ENCODE measurements around the gene SCPEP1. TPM values are rescaled to one million over a fixed set of nuclear protein-coding genes. Genes with fewer than 3 reads are reported as not detected.

The SCPEP1 gene
- total RNA-seq, 2 donors from 2014 or later, result 103 to 182 TPM

DNA sequence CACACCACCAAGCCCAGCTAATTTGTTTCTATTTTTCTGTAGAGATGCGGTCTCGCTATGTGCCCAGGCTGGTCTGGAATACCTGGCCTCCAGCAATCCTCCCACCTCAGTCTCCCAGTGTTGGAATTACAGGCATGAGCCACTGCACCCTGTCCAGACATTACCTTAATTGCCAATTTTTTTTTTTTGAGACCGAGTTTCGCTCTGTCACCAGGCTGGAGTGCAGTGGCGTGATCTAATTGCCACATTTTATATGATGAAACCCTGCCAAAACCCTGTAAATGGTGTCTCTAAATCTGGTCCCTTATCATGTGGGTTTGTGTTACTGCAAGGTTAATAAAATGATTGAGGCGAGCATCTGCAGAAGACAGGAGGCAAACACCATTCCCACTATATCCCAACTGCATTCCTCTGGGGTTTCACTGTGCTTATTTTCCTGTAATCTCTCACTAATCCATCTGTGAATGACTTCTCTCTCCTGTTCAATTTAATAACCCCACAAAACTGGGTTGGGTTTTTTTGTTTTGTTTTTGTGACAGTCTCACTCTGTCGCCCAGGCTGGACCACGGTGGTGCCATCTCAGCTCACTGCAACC is 44.7 kb upstream of the SCPEP1 start:
- TF ChIP-seq, protein P1, sequence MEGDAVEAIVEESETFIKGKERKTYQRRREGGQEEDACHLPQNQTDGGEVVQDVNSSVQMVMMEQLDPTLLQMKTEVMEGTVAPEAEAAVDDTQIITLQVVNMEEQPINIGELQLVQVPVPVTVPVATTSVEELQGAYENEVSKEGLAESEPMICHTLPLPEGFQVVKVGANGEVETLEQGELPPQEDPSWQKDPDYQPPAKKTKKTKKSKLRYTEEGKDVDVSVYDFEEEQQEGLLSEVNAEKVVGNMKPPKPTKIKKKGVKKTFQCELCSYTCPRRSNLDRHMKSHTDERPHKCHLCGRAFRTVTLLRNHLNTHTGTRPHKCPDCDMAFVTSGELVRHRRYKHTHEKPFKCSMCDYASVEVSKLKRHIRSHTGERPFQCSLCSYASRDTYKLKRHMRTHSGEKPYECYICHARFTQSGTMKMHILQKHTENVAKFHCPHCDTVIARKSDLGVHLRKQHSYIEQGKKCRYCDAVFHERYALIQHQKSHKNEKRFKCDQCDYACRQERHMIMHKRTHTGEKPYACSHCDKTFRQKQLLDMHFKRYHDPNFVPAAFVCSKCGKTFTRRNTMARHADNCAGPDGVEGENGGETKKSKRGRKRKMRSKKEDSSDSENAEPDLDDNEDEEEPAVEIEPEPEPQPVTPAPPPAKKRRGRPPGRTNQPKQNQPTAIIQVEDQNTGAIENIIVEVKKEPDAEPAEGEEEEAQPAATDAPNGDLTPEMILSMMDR (IDR thresholded peaks at IDR 0.05), result no peak
- TF ChIP-seq POLR2AphosphoS5 (IDR thresholded peaks at IDR 0.05) (no peak), POLR2A (IDR thresholded peaks at IDR 0.05) (no peak)
- DNase-seq (ENCODE audit: low spot score), result no peak
- Histone ChIP-seq H3K27ac (no peak overlapping the region), H3K4me3 (no peak overlapping the region), H3K36me3 (no peaks in the 10 kb centered on the region), H3K9me3 (no peaks in the 10 kb centered on the region), H3K4me1 (replicated peaks) (no peaks in the 10 kb centered on the region), H3K27me3 (replicated peaks; ENCODE audit: insufficient read depth) (no peaks in the 10 kb centered on the region)
- 82% methylated on average over 8 of the region's 8 CpGs for WGBS
- intact Hi-C loops (cut with DNase I), result no loop called here

DNA sequence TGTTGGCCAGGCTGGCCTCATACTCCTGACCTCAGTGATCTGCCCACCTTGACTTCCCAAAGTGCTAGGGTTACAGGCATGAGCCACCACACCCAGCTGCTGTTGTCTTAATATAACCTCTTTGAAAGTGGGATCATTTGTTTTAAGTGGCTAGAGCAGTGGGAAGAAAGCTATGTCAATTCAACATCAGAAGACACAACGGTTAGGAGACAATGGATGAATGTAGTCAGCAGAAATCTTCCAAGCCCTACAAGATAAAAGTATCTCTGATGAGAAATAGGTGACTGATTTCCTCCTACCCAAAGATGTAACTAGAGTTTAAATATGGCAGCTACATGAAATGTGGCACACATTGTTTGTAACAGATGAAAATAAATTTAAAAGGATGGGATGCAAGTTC is 44.1 kb upstream of the SCPEP1 start:
- Histone ChIP-seq H3K4me3 (no peak overlapping the region), H3K27me3 (replicated peaks; ENCODE audit: insufficient read depth) (no peaks in the 10 kb centered on the region), H3K27ac (no peak overlapping the region), H3K4me1 (replicated peaks) (no peaks in the 10 kb centered on the region), H3K9me3 (no peaks in the 10 kb centered on the region), H3K36me3 (no peaks in the 10 kb centered on the region)
- DNase-seq (ENCODE audit: low spot score), result no peak
- intact Hi-C loops (cut with DNase I), result no loop called here
- TF ChIP-seq, protein P1 (IDR thresholded peaks at IDR 0.05), result no peak
- TF ChIP-seq POLR2AphosphoS5 (IDR thresholded peaks at IDR 0.05), result no peak
- no peak for TF ChIP-seq POLR2A (IDR thresholded peaks at IDR 0.05)
- 93% methylated on average over 1 of the region's 1 CpG for WGBS

DNA sequence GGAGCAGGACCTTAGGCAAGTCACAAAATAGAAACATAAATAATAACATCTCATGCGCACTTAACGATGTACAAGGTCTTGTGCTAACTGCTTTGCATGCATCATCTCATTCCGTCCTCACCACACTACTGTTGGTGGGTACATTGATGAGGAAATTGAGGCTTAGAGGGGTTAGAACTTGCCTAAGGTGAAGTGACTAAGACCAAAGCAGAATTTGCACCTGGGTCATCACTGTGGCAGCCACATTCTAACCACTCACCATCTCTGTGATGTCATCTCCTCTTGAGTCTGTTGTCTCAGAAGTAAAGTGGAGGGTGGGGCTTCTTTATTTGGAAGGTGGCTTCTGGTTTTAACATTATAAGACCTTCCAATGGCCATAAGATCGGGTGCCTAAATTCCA is 43.7 kb upstream of the SCPEP1 start:
- Histone ChIP-seq H3K27me3 (replicated peaks; ENCODE audit: insufficient read depth) (no peaks in the 10 kb centered on the region), H3K4me1 (replicated peaks) (no peaks in the 10 kb centered on the region), H3K9me3 (no peaks in the 10 kb centered on the region), H3K4me3 (no peak overlapping the region), H3K27ac (no peak overlapping the region), H3K36me3 (no peaks in the 10 kb centered on the region)
- intact Hi-C loops (cut with DNase I), result no loop called here
- no peak for DNase-seq (ENCODE audit: low spot score)
- TF ChIP-seq POLR2A (IDR thresholded peaks at IDR 0.05) (no peak), POLR2AphosphoS5 (IDR thresholded peaks at IDR 0.05) (no peak)
- TF ChIP-seq, protein P1 (IDR thresholded peaks at IDR 0.05), result no peak
- 92% methylated on average over 4 of the region's 4 CpGs for WGBS

DNA sequence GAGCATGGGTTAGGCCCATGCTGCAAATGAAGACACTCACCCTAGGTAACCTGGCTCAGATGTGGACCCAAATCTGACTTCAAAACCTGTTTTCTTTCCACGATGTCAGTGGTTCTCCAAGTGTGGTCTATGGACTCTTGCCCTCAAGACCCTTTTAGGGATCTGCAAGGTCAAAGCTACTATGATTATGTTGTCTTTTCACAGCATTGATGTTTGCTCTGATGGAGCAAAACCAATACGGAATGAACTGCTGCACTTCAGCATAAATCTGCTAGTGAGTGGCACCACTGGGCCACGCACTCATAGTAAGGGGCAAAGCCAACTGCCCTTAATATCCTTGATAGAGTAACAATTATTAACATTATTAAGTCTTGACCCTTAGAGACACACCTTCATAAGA is 42.5 kb upstream of the SCPEP1 start:
- Histone ChIP-seq H3K27ac (no peak overlapping the region), H3K36me3 (no peaks in the 10 kb centered on the region), H3K27me3 (replicated peaks; ENCODE audit: insufficient read depth) (no peaks in the 10 kb centered on the region), H3K4me3 (no peak overlapping the region), H3K4me1 (replicated peaks) (no peaks in the 10 kb centered on the region), H3K9me3 (no peaks in the 10 kb centered on the region)
- DNase-seq (ENCODE audit: low spot score), result no peak
- TF ChIP-seq, protein P1 (IDR thresholded peaks at IDR 0.05), result no peak
- TF ChIP-seq POLR2AphosphoS5 (IDR thresholded peaks at IDR 0.05) (no peak), POLR2A (IDR thresholded peaks at IDR 0.05) (no peak)
- 90% methylated on average over 3 of the region's 3 CpGs for WGBS
- intact Hi-C loops (cut with DNase I), result no loop called here

DNA sequence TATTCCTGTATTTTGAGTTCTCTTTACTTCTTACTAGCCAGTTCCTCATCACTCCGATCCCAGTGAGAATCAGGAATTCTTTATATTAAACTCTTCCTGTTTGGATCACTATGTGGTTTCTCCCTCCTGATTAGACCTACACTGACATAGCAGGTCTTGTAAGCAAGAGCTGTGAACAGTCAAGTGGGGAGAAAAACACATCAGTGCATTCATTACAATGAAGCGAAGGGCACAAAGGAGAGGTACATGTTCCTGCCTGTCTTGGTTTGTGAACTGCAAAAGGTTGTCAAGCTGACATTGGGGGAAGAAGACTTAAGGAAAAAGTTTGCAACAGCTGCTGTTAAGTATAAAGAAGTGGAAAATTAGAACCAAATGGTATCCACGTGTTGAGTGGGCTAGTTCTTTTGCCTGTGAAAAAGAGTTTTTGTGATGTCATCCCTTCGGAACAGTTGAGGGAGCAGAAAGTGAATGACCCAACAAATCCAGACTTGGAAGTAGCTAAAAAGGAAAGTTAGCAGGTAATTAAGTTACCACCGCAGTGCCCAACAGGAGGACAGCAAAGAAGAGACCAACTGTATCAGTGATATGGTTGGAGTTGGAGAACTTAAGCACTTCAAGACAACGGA is 41.1 kb upstream of the SCPEP1 start:
- no peaks in the 10 kb centered on the region for H3K9me3 ChIP-seq
- H3K27ac ChIP-seq, result no peak overlapping the region
- 52% methylated on average over 6 of the region's 6 CpGs for WGBS
- intact Hi-C loops (cut with DNase I), result no loop called here
- TF ChIP-seq POLR2A (IDR thresholded peaks at IDR 0.05), result no peak
- TF ChIP-seq, protein P1 (IDR thresholded peaks at IDR 0.05), result no peak
- no peak for TF ChIP-seq POLR2AphosphoS5 (IDR thresholded peaks at IDR 0.05)
- H3K4me3 ChIP-seq, result no peak overlapping the region
- peaks cover 0 to 5% of the 10 kb centered on the region in 2 donors for H3K36me3 ChIP-seq
- DNase-seq (ENCODE audit: low spot score), result no peak
- no peaks in the 10 kb centered on the region for H3K4me1 ChIP-seq (replicated peaks)
- no peaks in the 10 kb centered on the region for H3K27me3 ChIP-seq (replicated peaks; ENCODE audit: insufficient read depth)

Data from prostate gland (tissue), 2 donors.